K562 (cell line): Measurements from ENCODE around the gene CTAGE1. TPM values are rescaled to one million over a fixed set of nuclear protein-coding genes. Genes with fewer than 3 reads are reported as not detected.
A peak's percentile ranks its signal among the peaks of the same experiment; 100 is the strongest.

ENCODE experiments used
- ARHGAP35 ChIP-seq: fragments of 450-650 bp; IDR thresholded peaks from 2 replicates; pipeline ENCODE4 v1.6.1; 2018; ENCODE audit not compliant: partially characterized antibody
- ARNT ChIP-seq, 2 experiments: fragments of 450-650 bp; IDR thresholded peaks; 2 replicates each; pipeline ENCODE4 v1.6.1; 2016; ENCODE audit warnings: mild to moderate bottlenecking in 1 of 2
- CHD1 ChIP-seq: fragments of 200-600 bp; sonication (generic); IDR thresholded peaks from one replicate; pipeline ENCODE4 v1.6.1; 2012; ENCODE audit warnings: mild to moderate bottlenecking, moderate library complexity, low read length, inconsistent platforms
- E2F3 ChIP-seq: fragments of 250-450 bp; sonication (Bioruptor Pico); IDR thresholded peaks from 2 replicates; pipeline ENCODE4 v1.4.0; 2020; ENCODE audit warnings: mild to moderate bottlenecking
- ELF1 ChIP-seq: fragments of 200-800 bp; sonication (Bioruptor generic); IDR thresholded peaks from 2 replicates; pipeline ENCODE4 v1.6.1; 2016; ENCODE audit warnings: missing genetic modification characterization, missing compliant biosample characterization
- FOXO4 ChIP-seq: fragments of 450-650 bp; formaldehyde crosslinking; IDR thresholded peaks from 2 replicates; pipeline ENCODE4 v1.4.0; 2020; ENCODE audit warnings: mild to moderate bottlenecking, moderate library complexity
- GTF2F1 ChIP-seq: IDR thresholded peaks from 2 replicates; pipeline ENCODE4 v1.6.1; 2011; ENCODE audit warnings: low read depth, low read length, improper control_type of control experiment
- HBP1 ChIP-seq: fragments of 450-650 bp; formaldehyde crosslinking; IDR thresholded peaks from 2 replicates; pipeline ENCODE4 v1.4.0; 2022; ENCODE audit warnings: missing genetic modification characterization
- HDAC3 ChIP-seq: fragments of 450-650 bp; IDR thresholded peaks from 2 replicates; pipeline ENCODE4 v1.6.1; 2018; ENCODE audit warnings: borderline replicate concordance, mild to moderate bottlenecking, moderate library complexity; ENCODE audit not compliant: partially characterized antibody
- MGA ChIP-seq: fragments of 450-650 bp; IDR thresholded peaks from 2 replicates; pipeline ENCODE4 v1.6.1; 2016; ENCODE audit warnings: mild to moderate bottlenecking, moderate library complexity
- NEUROD1 ChIP-seq: fragments of 150-350 bp; IDR thresholded peaks from 2 replicates; pipeline ENCODE4 v1.6.1; 2014; ENCODE audit warnings: borderline replicate concordance, low read length, low read depth; ENCODE audit not compliant: partially characterized antibody
- POLR3G ChIP-seq: IDR thresholded peaks from 2 replicates; pipeline ENCODE4 v1.6.1; 2011; ENCODE audit not compliant: insufficient read length, insufficient replicate concordance; ENCODE audit errors: extremely low read depth
- RNF2 ChIP-seq: sonication (generic); IDR thresholded peaks from 2 replicates; pipeline ENCODE4 v1.6.1; 2016
- SMAD3 ChIP-seq: fragments of 450-650 bp; formaldehyde crosslinking; conservative IDR thresholded peaks from 2 replicates; pipeline ENCODE4 v1.4.0; 2020; ENCODE audit warnings: mild to moderate bottlenecking
- TEAD2 ChIP-seq: fragments of 450-650 bp; IDR thresholded peaks from 2 replicates; pipeline ENCODE4 v1.6.1; 2016; ENCODE audit warnings: missing genetic modification characterization, control low read depth, missing compliant biosample characterization
- TRIM24 ChIP-seq, 2 experiments: fragments of 450-650 bp; IDR thresholded peaks; 2 replicates each; pipeline ENCODE4 v1.6.1; 2016
- polyA plus RNA-seq, 8 experiments: library from polyadenylated mRNA; depleted of rRNA in 4 of 8; stranded (reverse) in 5 of 8; unstranded in 3 of 8; fragments of >200 nt; fragmentation: Nextera tagmentation in 2 of 8; fragmentation: Illumina TruSeq in 1 of 8; extraction: Ambion mirVana in 2 of 8; extraction: Trizol in 1 of 8; gene quantifications; 2 replicates each; pipeline versions ENCODE4 v1.2.1 to v1.2.3, GENCODE V29; 2011 to 2014; ENCODE audit warnings: inconsistent platforms in 1 of 8, missing spikeins in 1 of 8
- total RNA-seq, 7 experiments: library from RNA; depleted of rRNA in 6 of 7; stranded (reverse); fragments of >200 nt in 6 of 7; fragmentation: Illumina TruSeq in 2 of 7; extraction: Trizol in 2 of 7; gene quantifications; 2 replicates each; pipeline versions ENCODE4 v1.2.1 to v1.2.3, GENCODE V29; 2011 to 2021; ENCODE audit warnings: low replicate concordance in 1 of 7

CTAGE1 gene
- total and polyA plus RNA-seq, 9 of the 15 experiments (the other 6 are each of a cell fraction or from before 2014, with no cell fraction given), result not detected

DNA sequence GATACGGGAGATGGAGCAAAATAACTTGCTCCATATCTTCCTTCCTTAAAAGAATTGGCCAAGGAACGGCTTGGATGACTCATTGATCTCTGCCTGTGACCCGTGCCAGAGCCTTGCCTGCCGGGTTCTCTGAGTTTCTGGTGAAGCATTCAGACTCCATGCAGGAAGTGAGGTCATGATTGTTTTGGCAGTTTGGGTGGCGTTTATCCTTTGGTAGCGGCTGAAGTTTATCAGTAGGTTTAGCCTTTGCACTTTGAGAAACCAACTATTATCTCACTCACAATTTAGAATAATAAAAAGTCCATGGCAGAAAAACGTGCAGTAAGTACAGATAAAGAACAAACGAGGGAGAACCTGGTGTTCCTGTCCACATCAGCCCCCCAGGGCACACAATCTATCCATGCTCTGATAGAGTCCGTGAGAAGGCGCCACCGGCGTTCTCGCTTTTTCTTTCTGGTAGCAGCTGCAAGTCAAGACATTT is 15.0 kb upstream of the CTAGE1 start (continued):
- peak; percentile 17; the same call in 1 of the 2 replicates for TF ChIP-seq MGA
- no peak for TF ChIP-seq E2F3 (CRISPR knock-in tag)
- TF ChIP-seq ELF1 (tag), result no peak
- TF ChIP-seq HBP1 (CRISPR knock-in tag), result no peak
- no peak for TF ChIP-seq TEAD2 (tag)
- TF ChIP-seq ARHGAP35, result no peak
- TF ChIP-seq FOXO4 (CRISPR knock-in tag), result no peak
- TF ChIP-seq RNF2, result no peak
- no peak for TF ChIP-seq NEUROD1
- TF ChIP-seq ARNT (IDR thresholded peaks at IDR 0.05), result no peak
- TF ChIP-seq HDAC3, result peak; percentile 54
- no peak for TF ChIP-seq POLR3G
- no peak for TF ChIP-seq CHD1
- no peak for TF ChIP-seq GTF2F1
- TF ChIP-seq SMAD3 (CRISPR knock-in tag), result no peak
- no peak for TF ChIP-seq TRIM24 (IDR thresholded peaks at IDR 0.05)
